HepG2 (cell line): ENCODE results near the gene HAP1. TPM values are rescaled to one million over a fixed set of nuclear protein-coding genes. Genes with fewer than 3 reads are reported as not detected.

Experiments
- ATAC-seq: fragments of 200-7000 bp; cut with Tn5 transposase; 3 replicates; pipeline ENCODE4 v1.9.1; 2020; ENCODE audit warnings: mild to moderate bottlenecking, moderate library complexity
- BruUV-seq: library from RNA; stranded (reverse); fragments of 400-500 nt; replicated peaks from 2 replicates; lab custom pipeline; 2021; lab: Mats Ljungman, UMichigan
- CTCF ChIA-PET: fragments of 300-600 bp; formaldehyde crosslinking; extraction: SDS; loops from one replicate; lab custom pipeline; 2021; ENCODE audit warnings: low total read pairs, inconsistent platforms, low intra/inter-chr PET ratio; lab: Yijun Ruan, JAX
- POLR2A ChIA-PET: fragments of 350-600 bp; sonication (Branson Sonifier 250); formaldehyde crosslinking; loops from one replicate; lab custom pipeline; 2020; ENCODE audit warnings: antibody characterized with exemption, inconsistent platforms; lab: Yijun Ruan, JAX
- DNase-seq: peaks from one replicate; pipeline ENCODE4 v3.0.0-alpha.2; 2015; ENCODE audit warnings: low spot score
- FAIRE-seq: peaks from 3 replicates; lab custom pipeline; 2011; peaks lifted over from hg19 to GRCh38; lab: Jason Lieb, UNC
- H2AFZ ChIP-seq: one replicate; pipeline ENCODE4 v1.6.1; 2011; ENCODE audit warnings: low read length, inconsistent platforms
- H3K27ac ChIP-seq: fragments of 300-600 bp; 3 replicates; pipeline ENCODE4 v1.8.0; 2011; ENCODE audit warnings: mixed run types, mild to moderate bottlenecking, mixed read lengths, low read length, inconsistent platforms; ENCODE audit not compliant: insufficient read depth; ENCODE audit errors: extremely low read length
- H3K27me3 ChIP-seq, 2 experiments: fragments of 200-600 bp in 1 of 2; 2 replicates in 1 of 2; 3 replicates in 1 of 2; pipeline versions ENCODE4 v1.6.0 to v1.8.0; 2011; ENCODE audit warnings: low read length in 2 of 2, mild to moderate bottlenecking in 2 of 2, moderate library complexity in 2 of 2, inconsistent platforms in 1 of 2; ENCODE audit not compliant: insufficient read depth in 2 of 2, control insufficient read depth in 1 of 2
- H3K36me3 ChIP-seq, 2 experiments: fragments of 200-600 bp in 1 of 2; replicated peaks in 1 of 2; 2 replicates in 1 of 2; 3 replicates in 1 of 2; pipeline versions ENCODE4 v1.5.1 to v1.8.0; 2011; ENCODE audit warnings: low read length in 2 of 2, inconsistent platforms in 1 of 2; ENCODE audit not compliant: insufficient read depth in 2 of 2, control insufficient read depth in 1 of 2
- H3K4me1 ChIP-seq: 2 replicates; pipeline ENCODE4 v1.5.1; 2012; ENCODE audit warnings: low read length, inconsistent platforms; ENCODE audit not compliant: insufficient read depth
- H3K4me2 ChIP-seq: 2 replicates; pipeline ENCODE4 v1.6.0; 2011; ENCODE audit warnings: low read depth, low read length, inconsistent platforms
- H3K4me3 ChIP-seq, 3 experiments: fragments of 200-600 bp in 1 of 3; sonication (generic), shearing (Covaris generic) in 1 of 3; replicated peaks in 1 of 3; 2 replicates each; pipeline ENCODE4 v1.5.1; 2011 to 2016; ENCODE audit warnings: low read length in 3 of 3, inconsistent platforms in 2 of 3, low read depth in 2 of 3, mild to moderate bottlenecking in 2 of 3, control low read depth in 1 of 3, mixed read lengths in 1 of 3; ENCODE audit not compliant: insufficient read depth in 1 of 3
- H3K79me2 ChIP-seq: one replicate; pipeline ENCODE4 v1.6.1; 2011; ENCODE audit warnings: low read length, inconsistent platforms; ENCODE audit not compliant: insufficient read depth
- H3K9ac ChIP-seq: 2 replicates; pipeline ENCODE4 v1.6.0; 2011; ENCODE audit warnings: mild to moderate bottlenecking, low read depth, low read length, inconsistent platforms; ENCODE audit not compliant: insufficient read depth
- H3K9me3 ChIP-seq: 2 replicates; pipeline ENCODE4 v1.5.1; 2012; ENCODE audit warnings: mild to moderate bottlenecking, low read length
- H4K20me1 ChIP-seq: 2 replicates; pipeline ENCODE4 v1.6.0; 2011; ENCODE audit warnings: inconsistent platforms, mild to moderate bottlenecking, low read length, moderate library complexity; ENCODE audit not compliant: insufficient read depth
- CC2D1A ChIP-seq: sonication (generic); formaldehyde crosslinking; IDR thresholded peaks from 2 replicates; pipeline ENCODE4 v1.8.1; 2023; ENCODE audit warnings: mild to moderate bottlenecking, missing genetic modification reagents
- PRMT3 ChIP-seq: sonication (generic); formaldehyde crosslinking; IDR thresholded peaks from 2 replicates; pipeline ENCODE4 v1.8.1; 2022; ENCODE audit warnings: low read depth, mild to moderate bottlenecking, moderate library complexity, missing genetic modification reagents, borderline replicate concordance
- U2AF1 ChIP-seq: fragments of 200-400 bp; formaldehyde crosslinking; optimal IDR thresholded peaks from 2 replicates; pipeline ENCODE3; 2017; ENCODE audit warnings: mild to moderate bottlenecking, low read depth, low read length
- ZNF569 ChIP-seq: sonication (generic); formaldehyde crosslinking; IDR thresholded peaks from 2 replicates; pipeline ENCODE4 v1.5.0; 2020; ENCODE audit warnings: mild to moderate bottlenecking, missing genetic modification reagents, moderate library complexity, borderline replicate concordance
- WGBS: methylation state at CpG from one replicate; pipeline ENCODE4 v1.1.6; 2017; ENCODE audit warnings: low lambda C conversion rate; 5-methylcytosine and 5-hydroxymethylcytosine counted together
- in situ Hi-C: cut with HindIII; loops from 2 replicates; pipeline ENCODE4 v1.10.0; 2017; ENCODE audit warnings: low pct_unique_long_range_greater_than_20kb; ENCODE audit not compliant: extremely low pct_ligation_motif_present
- intact Hi-C: fragments of 100-400 bp; cut with micrococcal nuclease; formaldehyde crosslinking; loops from one replicate; pipeline ENCODE4 v1.10.0; 2022; ENCODE audit not compliant: unreplicated experiment
- polyA plus RNA-seq, 8 experiments: library from polyadenylated mRNA; depleted of rRNA in 3 of 8; stranded (reverse) in 7 of 8; unstranded in 1 of 8; fragments of >200 nt; fragmentation: Illumina TruSeq in 4 of 8; extraction: Trizol in 4 of 8; gene quantifications; 2 replicates each; pipeline versions ENCODE4 v1.2.1 to v1.2.3, GENCODE V29; 2011 to 2016; ENCODE audit warnings: low read depth in 4 of 8, missing spikeins in 1 of 8, mixed read lengths in 1 of 8; ENCODE audit not compliant: insufficient read depth in 1 of 8
- total RNA-seq, 5 experiments: library from RNA; depleted of rRNA; stranded (reverse); fragments of >200 nt; fragmentation: Illumina TruSeq; extraction: Trizol; gene quantifications; 2 replicates each; pipeline ENCODE4 v1.2.3, GENCODE V29; 2016; ENCODE audit warnings: low read depth in 1 of 5
- TF ChIP-seq, protein P1 (sequence below): sonication (generic); formaldehyde crosslinking; IDR thresholded peaks from 2 replicates; pipeline ENCODE4 v1.5.1; 2020; ENCODE audit warnings: mild to moderate bottlenecking, missing genetic modification reagents

Gene HAP1
- total and polyA plus RNA-seq, 2 of the 13 experiments (the other 11 are each of a cell fraction or from before 2014, with no cell fraction given), result 0.07 TPM

GRCh38 chr17:41731836-41732235 lies 2.6 kb downstream of the HAP1 start (continued):
- TF ChIP-seq, protein P1, sequence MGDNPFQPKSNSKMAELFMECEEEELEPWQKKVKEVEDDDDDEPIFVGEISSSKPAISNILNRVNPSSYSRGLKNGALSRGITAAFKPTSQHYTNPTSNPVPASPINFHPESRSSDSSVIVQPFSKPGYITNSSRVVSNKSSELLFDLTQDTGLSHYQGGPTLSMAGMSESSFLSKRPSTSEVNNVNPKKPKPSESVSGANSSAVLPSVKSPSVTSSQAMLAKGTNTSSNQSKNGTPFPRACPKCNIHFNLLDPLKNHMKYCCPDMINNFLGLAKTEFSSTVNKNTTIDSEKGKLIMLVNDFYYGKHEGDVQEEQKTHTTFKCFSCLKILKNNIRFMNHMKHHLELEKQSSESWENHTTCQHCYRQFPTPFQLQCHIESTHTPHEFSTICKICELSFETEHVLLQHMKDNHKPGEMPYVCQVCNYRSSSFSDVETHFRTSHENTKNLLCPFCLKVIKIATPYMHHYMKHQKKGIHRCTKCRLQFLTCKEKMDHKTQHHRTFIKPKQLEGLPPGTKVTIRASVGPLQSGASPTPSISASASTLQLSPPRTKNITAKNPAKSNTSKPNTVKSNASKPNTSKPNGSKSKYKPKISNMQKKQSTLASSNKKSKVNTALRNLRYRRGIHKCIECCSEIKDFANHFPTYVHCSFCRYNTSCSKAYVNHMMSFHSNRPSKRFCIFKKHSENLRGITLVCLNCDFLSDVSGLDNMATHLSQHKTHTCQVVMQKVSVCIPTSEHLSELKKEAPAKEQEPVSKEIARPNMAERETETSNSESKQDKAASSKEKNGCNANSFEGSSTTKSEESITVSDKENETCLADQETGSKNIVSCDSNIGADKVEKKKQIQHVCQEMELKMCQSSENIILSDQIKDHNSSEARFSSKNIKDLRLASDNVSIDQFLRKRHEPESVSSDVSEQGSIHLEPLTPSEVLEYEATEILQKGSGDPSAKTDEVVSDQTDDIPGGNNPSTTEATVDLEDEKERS (CRISPR knock-in tag), result no peak
- TF ChIP-seq ZNF569, result no peak
- no peak for TF ChIP-seq CC2D1A (CRISPR knock-in tag)

DNA sequence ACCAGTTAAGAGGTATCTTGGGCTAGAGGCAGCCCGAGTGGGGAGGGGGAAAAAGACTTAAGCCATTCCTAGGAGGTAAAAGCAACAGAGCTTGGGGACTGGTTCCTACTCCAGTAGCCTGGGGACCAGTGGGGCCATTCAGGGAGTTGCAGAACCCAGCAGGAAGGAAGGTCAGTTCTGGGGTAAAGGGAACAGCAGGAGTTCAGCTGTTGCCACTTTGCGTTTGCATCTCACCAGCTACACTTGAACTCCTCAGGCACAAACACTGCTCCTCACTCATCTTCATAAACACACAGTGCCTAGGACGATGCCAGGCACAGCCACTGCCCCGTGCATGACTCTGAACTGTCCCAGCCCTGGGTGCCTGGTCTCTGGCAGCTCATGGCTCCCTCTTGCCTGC lies 4.0 kb downstream of the HAP1 start:
- H2AFZ ChIP-seq, result no peak overlapping the region
- POLR2A ChIA-PET, result interaction anchor here (0.7 to 1.6 kb wide), 2 partner anchors 41 to 56 kb away, joined by 3 to 5 read pairs; partner anchors contain the start of gene JUP
- no peaks in the 10 kb centered on the region for H4K20me1 ChIP-seq
- in situ Hi-C loops, result no loop called here
- no peak overlapping the region for H3K27ac ChIP-seq
- TF ChIP-seq U2AF1 (no peak), PRMT3 (CRISPR knock-in tag) (no peak)
- no peaks in the 10 kb centered on the region for H3K36me3 ChIP-seq
- 1% methylated on average over 4 of the region's 4 CpGs for WGBS
- DNase-seq, result no peak
- CTCF ChIA-PET, result no interaction called here
- H3K79me2 ChIP-seq, result no peaks in the 10 kb centered on the region
- no peak overlapping the region for H3K4me2 ChIP-seq
- intact Hi-C loops, result no loop called here
- no peak overlapping the region for H3K9ac ChIP-seq
- no peak for ATAC-seq
- FAIRE-seq, result no peak
- no peak overlapping the region for H3K4me3 ChIP-seq
- H3K27me3 ChIP-seq, result peaks cover 25 to 79% of the 10 kb centered on the region in 2 experiments
- H3K4me1 ChIP-seq, result peaks cover 5% of the 10 kb centered on the region; the same call in 1 of the 2 replicates
- H3K9me3 ChIP-seq, result no peaks in the 10 kb centered on the region
- no TSS peak for BruUV-seq
